Colon (tissue), 2 donors: ENCODE results near the gene FAAP20.
"Not testable (repeated sequence)": the region's sequence is repeated elsewhere in the genome, so short reads cannot be mapped to it uniquely, and the experiment has no call there.

Experiments
- FAIRE-seq: peaks from 2 replicates; lab custom pipeline; 2012; peaks lifted over from hg19 to GRCh38; lab: Jason Lieb, UNC
- donor health status: control.
- donor health status: control.

The FAAP20 gene

GRCh38 chr1:2156866-2157265, 37.7 kb downstream of the FAAP20 start:
- FAIRE-seq, result no peak

GRCh38 chr1:2155788-2156187, 38.8 kb downstream of the FAAP20 start:
- FAIRE-seq, result no peak

DNA sequence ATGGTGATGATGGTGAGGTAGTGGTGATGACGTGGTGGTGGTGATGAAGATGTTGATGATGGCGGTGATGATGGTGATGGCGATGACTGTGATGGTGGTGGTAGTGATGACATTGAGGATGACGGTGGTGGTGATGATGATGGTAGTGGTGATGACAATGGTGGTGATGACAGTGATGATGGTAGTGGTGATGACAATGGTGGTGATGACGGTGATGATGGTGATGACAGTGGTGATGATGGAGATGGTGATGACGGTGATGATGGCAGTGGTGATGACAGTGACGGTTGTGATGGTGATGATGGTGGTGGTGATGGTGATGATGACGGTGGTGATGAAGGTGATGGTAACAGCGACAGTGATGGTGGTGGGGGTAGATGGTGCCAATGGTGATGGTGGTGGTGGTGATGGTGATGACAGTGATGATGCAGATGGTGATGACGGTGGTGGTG, 39.4 kb downstream of the FAAP20 start:
- FAIRE-seq, result no peak

DNA sequence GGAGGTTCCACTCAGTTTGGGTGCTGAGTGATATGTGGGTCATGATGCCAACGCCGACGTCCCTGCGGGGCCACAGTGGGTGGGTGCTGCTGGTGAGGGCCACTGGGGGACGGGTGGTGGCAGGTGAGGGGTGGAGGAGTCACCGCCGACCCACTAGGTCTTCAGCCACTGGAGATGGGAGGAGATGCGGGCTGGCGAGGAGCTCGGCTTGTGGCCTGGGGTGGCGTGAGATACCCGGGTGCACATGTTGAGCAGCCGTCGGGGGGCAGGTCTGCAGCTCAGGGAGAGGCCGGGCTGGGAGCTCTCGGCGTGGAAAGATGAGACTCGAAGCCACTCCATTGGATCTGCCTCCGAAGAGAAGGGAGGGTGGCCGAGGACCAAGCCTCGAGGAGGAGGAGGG, 40.5 kb downstream of the FAAP20 start:
- FAIRE-seq, result no peak

DNA sequence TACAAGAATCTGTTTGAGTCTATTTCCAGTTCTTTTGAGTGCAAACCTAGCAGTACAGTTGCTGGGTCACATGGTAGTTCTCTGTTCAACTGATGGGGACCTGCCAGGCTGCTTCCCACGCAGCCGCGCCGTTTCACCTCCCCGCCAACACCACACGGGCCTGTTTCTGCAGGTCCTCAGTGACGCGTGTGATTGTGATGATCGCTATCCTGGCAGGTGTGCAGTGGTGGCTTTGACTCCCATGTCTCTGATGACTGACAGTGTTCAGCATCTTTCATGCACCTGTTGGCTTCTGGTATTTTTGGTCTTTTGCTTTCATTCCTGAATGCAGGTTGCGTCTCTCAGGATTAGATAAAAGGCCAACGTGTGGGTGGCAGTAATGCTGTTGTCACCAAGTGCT, 41.6 kb downstream of the FAAP20 start:
- no peak for FAIRE-seq

- FAIRE-seq, result no peak
These were observed 42.7 kb downstream of the FAAP20 start for GRCh38 chr1:2151911-2152310.

DNA sequence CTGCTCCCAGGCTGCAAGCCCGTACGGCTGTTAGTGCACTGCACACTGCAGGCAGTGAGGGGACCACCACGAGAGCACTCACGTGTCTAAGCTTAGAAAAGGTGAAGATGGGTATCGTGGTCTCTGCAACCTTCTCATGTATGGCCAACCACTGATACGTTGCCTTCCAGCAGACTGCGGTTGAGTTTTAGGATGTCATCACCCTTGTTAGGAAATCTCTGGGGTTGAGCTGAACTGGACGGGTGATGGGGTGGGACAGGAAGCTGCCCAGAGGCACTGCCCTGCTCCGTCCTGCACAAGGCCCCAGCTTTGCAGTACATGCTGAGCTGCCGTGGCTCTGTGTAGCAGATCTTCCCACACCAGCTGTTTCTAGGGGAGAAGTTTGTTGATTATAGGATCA, 43.3 kb downstream of the FAAP20 start:
- no peak for FAIRE-seq

DNA sequence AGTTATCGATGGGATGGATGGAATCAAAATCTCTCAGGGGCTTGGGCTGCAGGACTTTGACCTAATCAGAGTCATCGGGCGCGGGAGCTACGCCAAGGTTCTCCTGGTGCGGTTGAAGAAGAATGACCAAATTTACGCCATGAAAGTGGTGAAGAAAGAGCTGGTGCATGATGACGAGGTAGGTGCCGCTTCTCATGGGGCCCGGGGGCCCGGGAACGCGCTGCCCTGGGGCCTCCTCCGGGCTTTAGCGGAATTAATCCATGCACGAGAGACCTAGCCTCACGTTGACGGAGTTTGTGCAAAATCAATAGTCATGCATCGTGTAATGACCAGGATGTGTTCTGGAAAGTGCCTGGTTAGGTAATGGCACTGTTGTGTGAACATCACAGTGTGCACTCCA, 43.8 kb downstream of the FAAP20 start:
- no peak for FAIRE-seq

DNA sequence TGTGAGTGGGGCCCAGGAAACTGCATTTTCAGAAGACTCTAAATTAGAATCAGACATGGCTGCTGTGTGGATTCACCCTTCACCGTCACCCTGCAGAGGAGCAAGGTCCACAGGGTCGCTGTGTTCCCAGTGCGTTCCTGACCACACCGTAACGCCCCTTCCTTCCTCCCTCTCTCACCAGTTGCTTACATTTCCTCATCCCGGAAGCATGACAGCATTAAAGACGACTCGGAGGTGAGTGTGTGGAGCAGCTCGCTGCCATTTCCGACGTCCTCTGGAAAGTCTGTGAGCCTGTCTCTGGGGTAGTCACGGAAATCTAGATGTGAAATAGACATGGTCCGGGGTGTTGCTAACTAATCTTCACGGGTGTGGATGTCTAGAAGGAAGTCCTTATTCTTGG, 45.9 kb downstream of the FAAP20 start:
- FAIRE-seq, result no peak

GRCh38 chr1:2147869-2148268, 46.7 kb downstream of the FAAP20 start:
- FAIRE-seq, result not testable (repeated sequence)

- no peak for FAIRE-seq
These were observed 47.6 kb downstream of the FAAP20 start for GRCh38 chr1:2146836-2147517.

GRCh38 chr1:2145946-2146835, 48.4 kb downstream of the FAAP20 start:
- FAIRE-seq, result no peak

GRCh38 chr1:2144501-2145090, 50.0 kb downstream of the FAAP20 start:
- FAIRE-seq, result no peak

DNA sequence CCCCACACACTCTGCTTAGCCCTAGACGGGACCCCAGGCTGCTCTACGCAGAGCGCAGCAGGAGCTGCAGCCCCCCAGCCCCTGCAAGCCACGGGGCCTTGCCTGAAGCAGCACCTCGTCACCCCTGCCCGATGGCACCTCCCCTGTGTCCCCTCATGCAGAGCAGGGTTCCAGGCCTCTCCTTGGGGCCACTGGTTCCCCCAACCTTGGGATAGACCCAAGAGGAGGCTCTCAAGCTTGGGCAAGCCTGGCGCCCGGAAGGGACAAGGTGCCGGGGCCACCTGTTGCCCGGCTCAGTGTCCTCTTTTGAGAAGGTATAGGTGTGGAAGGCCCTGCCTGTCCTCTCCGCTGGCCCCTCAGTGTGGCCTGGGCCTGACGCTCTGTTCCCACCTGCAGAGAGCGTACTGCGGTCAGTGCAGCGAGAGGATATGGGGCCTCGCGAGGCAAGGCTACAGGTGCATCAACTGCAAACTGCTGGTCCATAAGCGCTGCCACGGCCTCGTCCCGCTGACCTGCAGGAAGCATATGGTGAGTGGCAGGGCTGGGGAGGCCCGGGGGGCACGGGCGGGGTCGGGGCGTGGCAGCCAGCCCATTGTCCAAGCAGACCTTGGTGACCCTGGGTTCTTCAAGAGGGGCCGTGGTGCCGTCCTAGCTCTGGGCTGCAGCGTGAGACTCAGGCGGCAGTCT, 50.6 kb downstream of the FAAP20 start:
- FAIRE-seq, result no peak

- FAIRE-seq, result no peak
These were observed 53.5 kb downstream of the FAAP20 start for GRCh38 chr1:2141025-2141424.
